ENCODE results near the gene ZNF326. TPM values are rescaled to one million over a fixed set of nuclear protein-coding genes. Genes with fewer than 3 reads are reported as not detected.

Gene ZNF326
- total and polyA plus RNA-seq, 4 experiments from 2014 or later: 2.1 to 20.6 (median 10.8) TPM

- intact Hi-C loops (cut with micrococcal nuclease): loop anchor here (10.0 kb wide), 1 partner anchor 112 kb away; no protein-coding TSS in a partner anchor
- Histone ChIP-seq H3K4me1 (ENCODE audit: insufficient read depth, low read length) (peaks cover 12% of the 10 kb centered on the region), H3K36me3 (ENCODE audit: insufficient read depth, low read length) (no peaks in the 10 kb centered on the region), H3K9me3 (ENCODE audit: control insufficient read depth in 1 of 2, low read length in 2 of 2) (no peaks in the 10 kb centered on the region), H3K27me3 (ENCODE audit: insufficient read depth, low read length) (no peaks in the 10 kb centered on the region), H3K4me3 (ENCODE audit: low read length in 2 of 2) (no peak overlapping the region), H3K27ac (ENCODE audit: low read depth, low read length) (no peak overlapping the region)
- Mint-ChIP-seq H3K4me3 (peak overlapping the region in 4 of 8 donors; percentile 3 to 45 (median 7)), H3K4me1 (peaks cover 16 to 20% (median 17%) of the 10 kb centered on the region in 4 donors), H3K27me3 (peaks cover 0 to 6% of the 10 kb centered on the region in 2 donors), H3K27ac (peak overlapping the region in 4 of 7 donors; percentile 44 to 77 (median 62)), H3K36me3 (no peaks in the 10 kb centered on the region), H3K9me3 (peaks cover 0 to 8% (median 3%) of the 10 kb centered on the region in 8 donors)
- ChIA-PET POLR2A (ENCODE audit: partially characterized antibody) (no interaction called here), CTCF (ENCODE audit: partially characterized antibody) (interaction anchor here (1.4 kb wide), 1 partner anchor 152 kb away, joined by 5 read pairs; no protein-coding TSS in a partner anchor)
- peak in 4 of 5 donors; percentile 10 to 46 (median 24) for DNase-seq
These were observed 37.8 kb upstream of the ZNF326 start for GRCh38 chr1:89957107-89957506.

GRCh38 chr1:89958851-89959654, 35.9 kb upstream of the ZNF326 start:
- Mint-ChIP-seq H3K4me3 (no peak overlapping the region), H3K27ac (no peak overlapping the region), H3K9me3 (peaks cover 0 to 8% (median 3%) of the 10 kb centered on the region in 8 donors), H3K4me1 (peaks cover 9 to 12% (median 10%) of the 10 kb centered on the region in 4 donors), H3K27me3 (peaks cover 0 to 6% of the 10 kb centered on the region in 2 donors), H3K36me3 (no peaks in the 10 kb centered on the region)
- Histone ChIP-seq H3K4me1 (ENCODE audit: insufficient read depth, low read length) (peaks cover 7% of the 10 kb centered on the region), H3K9me3 (ENCODE audit: control insufficient read depth in 1 of 2, low read length in 2 of 2) (no peaks in the 10 kb centered on the region), H3K36me3 (ENCODE audit: insufficient read depth, low read length) (no peaks in the 10 kb centered on the region), H3K27me3 (ENCODE audit: insufficient read depth, low read length) (no peaks in the 10 kb centered on the region), H3K27ac (ENCODE audit: low read depth, low read length) (no peak overlapping the region), H3K4me3 (ENCODE audit: low read length in 2 of 2) (no peak overlapping the region)
- DNase-seq: no peak
- intact Hi-C loops (cut with micrococcal nuclease): loop anchor here (10.0 kb wide), 1 partner anchor 114 kb away; no protein-coding TSS in a partner anchor
- ChIA-PET CTCF (ENCODE audit: partially characterized antibody) (interaction anchor here (1.1 to 1.6 kb wide), 2 partner anchors 155 to 196 kb away, joined by 3 to 4 read pairs; no protein-coding TSS in a partner anchor), POLR2A (ENCODE audit: partially characterized antibody) (no interaction called here)

- peaks cover 6 to 11% (median 8%) of the 10 kb centered on the region in 4 donors for H3K4me1 Mint-ChIP-seq
- H3K9me3 Mint-ChIP-seq: peaks cover 0 to 8% (median 3%) of the 10 kb centered on the region in 8 donors
- no peaks in the 10 kb centered on the region for H3K36me3 ChIP-seq (ENCODE audit: insufficient read depth, low read length)
- intact Hi-C loops (cut with micrococcal nuclease): loop anchor here (10.0 kb wide), 1 partner anchor 115 kb away; no protein-coding TSS in a partner anchor
- H3K36me3 Mint-ChIP-seq: no peaks in the 10 kb centered on the region
- ChIA-PET POLR2A (ENCODE audit: partially characterized antibody) (no interaction called here), CTCF (ENCODE audit: partially characterized antibody) (interaction anchor here (1.1 to 1.6 kb wide), 2 partner anchors 156 to 197 kb away, joined by 3 to 4 read pairs; no protein-coding TSS in a partner anchor)
- H3K9me3 ChIP-seq (ENCODE audit: control insufficient read depth in 1 of 2, low read length in 2 of 2): no peaks in the 10 kb centered on the region
- peaks cover 0 to 6% of the 10 kb centered on the region in 2 donors for H3K27me3 Mint-ChIP-seq
- no peak overlapping the region for H3K27ac ChIP-seq (ENCODE audit: low read depth, low read length)
- no peak overlapping the region for H3K4me3 ChIP-seq (ENCODE audit: low read length in 2 of 2)
- no peak for DNase-seq
- no peak overlapping the region for H3K4me3 Mint-ChIP-seq
- no peak overlapping the region for H3K27ac Mint-ChIP-seq
- H3K4me1 ChIP-seq (ENCODE audit: insufficient read depth, low read length): peaks cover 7% of the 10 kb centered on the region
- no peaks in the 10 kb centered on the region for H3K27me3 ChIP-seq (ENCODE audit: insufficient read depth, low read length)
These were observed 35.2 kb upstream of the ZNF326 start for GRCh38 chr1:89959719-89960118.

DNA sequence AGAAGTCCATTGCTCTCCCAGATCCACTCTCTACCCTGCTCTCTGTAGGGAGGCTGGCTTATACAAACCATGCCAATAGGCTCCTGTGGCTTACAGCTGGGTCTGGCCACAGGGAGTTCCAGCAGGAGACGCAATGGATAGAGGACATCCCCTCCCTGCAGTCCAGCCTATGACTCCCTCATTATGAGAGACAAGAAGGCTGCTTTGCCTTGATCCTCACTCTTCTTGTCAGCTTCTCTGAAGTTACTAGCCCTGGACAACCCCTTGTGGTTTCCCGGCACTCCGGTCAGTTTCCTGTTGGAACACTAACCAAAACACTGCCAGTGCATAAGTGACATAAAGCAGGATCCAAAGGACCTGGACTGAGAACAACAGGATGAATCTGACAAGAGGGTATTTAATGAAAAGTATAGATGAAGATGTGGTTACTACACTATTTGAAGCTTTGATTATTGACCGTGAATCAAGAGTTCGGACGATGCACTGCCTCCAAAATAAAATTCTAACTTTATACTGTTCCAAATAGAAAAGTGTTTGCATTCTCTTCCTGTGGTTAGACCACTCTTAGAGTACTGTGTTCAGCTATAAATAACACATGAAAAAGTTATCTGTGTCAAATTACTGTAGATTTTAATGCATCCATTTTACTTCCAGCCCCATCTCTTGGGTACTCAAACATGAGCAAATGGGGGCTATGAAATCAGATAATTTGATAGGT, 32.7 kb upstream of the ZNF326 start:
- no peaks in the 10 kb centered on the region for H3K9me3 ChIP-seq (ENCODE audit: control insufficient read depth in 1 of 2, low read length in 2 of 2)
- H3K36me3 ChIP-seq (ENCODE audit: insufficient read depth, low read length): no peaks in the 10 kb centered on the region
- no peak overlapping the region for H3K27ac Mint-ChIP-seq
- peaks cover under 1 to 6% (median 3%) of the 10 kb centered on the region in 4 donors for H3K4me1 Mint-ChIP-seq
- H3K27me3 ChIP-seq (ENCODE audit: insufficient read depth, low read length): no peaks in the 10 kb centered on the region
- CTCF ChIA-PET (ENCODE audit: partially characterized antibody): interaction anchor here (2.9 kb wide), 1 partner anchor 119 kb away, joined by 10 read pairs; no protein-coding TSS in a partner anchor
- no peak for DNase-seq
- H3K4me3 Mint-ChIP-seq: no peak overlapping the region
- no peak overlapping the region for H3K4me3 ChIP-seq (ENCODE audit: low read length in 2 of 2)
- peaks cover 0 to 5% of the 10 kb centered on the region in 2 donors for H3K27me3 Mint-ChIP-seq
- intact Hi-C loops (cut with micrococcal nuclease): no loop called here
- H3K36me3 Mint-ChIP-seq: no peaks in the 10 kb centered on the region
- POLR2A ChIA-PET (ENCODE audit: partially characterized antibody): no interaction called here
- no peak overlapping the region for H3K27ac ChIP-seq (ENCODE audit: low read depth, low read length)
- H3K9me3 Mint-ChIP-seq: peaks cover 0 to 8% (median 3%) of the 10 kb centered on the region in 8 donors
- H3K4me1 ChIP-seq (ENCODE audit: insufficient read depth, low read length): peaks cover 8% of the 10 kb centered on the region

DNA sequence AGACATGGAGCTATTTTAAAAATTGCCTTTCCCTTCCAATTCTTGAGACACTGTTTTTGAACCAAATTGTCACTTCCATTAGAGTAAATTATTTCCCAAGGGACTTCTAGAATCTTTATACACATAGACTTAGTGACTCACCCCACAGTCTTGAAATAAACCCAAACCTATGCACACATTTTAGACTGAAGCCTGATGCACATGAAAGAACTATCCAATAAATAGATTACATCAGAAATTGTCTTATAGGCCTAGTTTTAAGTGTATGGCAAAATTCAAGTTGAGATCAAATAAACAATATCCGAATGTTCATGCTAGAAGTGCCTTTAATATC, 32.2 kb upstream of the ZNF326 start:
- no peaks in the 10 kb centered on the region for H3K9me3 ChIP-seq (ENCODE audit: control insufficient read depth in 1 of 2, low read length in 2 of 2)
- no peak overlapping the region for H3K27ac Mint-ChIP-seq
- intact Hi-C loops (cut with micrococcal nuclease): no loop called here
- H3K4me1 ChIP-seq (ENCODE audit: insufficient read depth, low read length): peaks cover 5% of the 10 kb centered on the region
- peaks cover 0 to 5% of the 10 kb centered on the region in 2 donors for H3K27me3 Mint-ChIP-seq
- CTCF ChIA-PET (ENCODE audit: partially characterized antibody): interaction anchor here (2.9 kb wide), 1 partner anchor 120 kb away, joined by 10 read pairs; no protein-coding TSS in a partner anchor
- peaks cover 0 to 8% (median 3%) of the 10 kb centered on the region in 8 donors for H3K9me3 Mint-ChIP-seq
- no peaks in the 10 kb centered on the region for H3K27me3 ChIP-seq (ENCODE audit: insufficient read depth, low read length)
- peaks cover 0 to 3% (median under 1%) of the 10 kb centered on the region in 4 donors for H3K4me1 Mint-ChIP-seq
- no peak overlapping the region for H3K27ac ChIP-seq (ENCODE audit: low read depth, low read length)
- POLR2A ChIA-PET (ENCODE audit: partially characterized antibody): no interaction called here
- H3K36me3 Mint-ChIP-seq: no peaks in the 10 kb centered on the region
- no peak overlapping the region for H3K4me3 Mint-ChIP-seq
- H3K36me3 ChIP-seq (ENCODE audit: insufficient read depth, low read length): no peaks in the 10 kb centered on the region
- H3K4me3 ChIP-seq (ENCODE audit: low read length in 2 of 2): no peak overlapping the region
- no peak for DNase-seq

- H3K4me1 ChIP-seq (ENCODE audit: insufficient read depth, low read length): peaks cover 5% of the 10 kb centered on the region
- H3K4me3 ChIP-seq (ENCODE audit: low read length in 2 of 2): no peak overlapping the region
- Mint-ChIP-seq H3K9me3 (peaks cover 0 to 3% (median 0%) of the 10 kb centered on the region in 8 donors), H3K4me3 (no peak overlapping the region), H3K4me1 (peaks cover 0 to 3% (median 0%) of the 10 kb centered on the region in 4 donors), H3K27me3 (peaks cover 0 to 1% of the 10 kb centered on the region in 2 donors), H3K27ac (no peak overlapping the region), H3K36me3 (no peaks in the 10 kb centered on the region)
- intact Hi-C loops (cut with micrococcal nuclease): no loop called here
- H3K27me3 ChIP-seq (ENCODE audit: insufficient read depth, low read length): no peaks in the 10 kb centered on the region
- CTCF ChIA-PET (ENCODE audit: partially characterized antibody): interaction anchor here (0.9 kb wide), 1 partner anchor 15 kb away, joined by 3 read pairs; no protein-coding TSS in a partner anchor
- DNase-seq: no peak
- POLR2A ChIA-PET (ENCODE audit: partially characterized antibody): interaction anchor here (0.8 kb wide), 1 partner anchor 118 kb away, joined by 3 read pairs; no protein-coding TSS in a partner anchor
- no peak overlapping the region for H3K27ac ChIP-seq (ENCODE audit: low read depth, low read length)
- no peaks in the 10 kb centered on the region for H3K36me3 ChIP-seq (ENCODE audit: insufficient read depth, low read length)
- H3K9me3 ChIP-seq (ENCODE audit: control insufficient read depth in 1 of 2, low read length in 2 of 2): no peaks in the 10 kb centered on the region
These were observed 29.6 kb upstream of the ZNF326 start for GRCh38 chr1:89965193-89965768.

Measured in CD4-positive, alpha-beta memory T cell (primary cell).